WTC11 (cell line): Measurements from ENCODE around the gene ST3GAL6. TPM values are rescaled to one million over a fixed set of nuclear protein-coding genes. Genes with fewer than 3 reads are reported as not detected.

ENCODE experiments used
- ATAC-seq: fragments of 200-7000 bp; cut with Tn5 transposase; 2 replicates; pipeline ENCODE4 v1.10.0; 2021; ENCODE audit warnings: mild to moderate bottlenecking, moderate library complexity
- CTCF ChIA-PET: fragments of 300-600 bp; sonication (Branson Sonifier 250); formaldehyde crosslinking; loops from one replicate; lab custom pipeline; 2021; ENCODE audit warnings: antibody characterized with exemption; lab: Charles Lee
- POLR2A ChIA-PET: fragments of 350-600 bp; sonication (Branson Sonifier 250); formaldehyde crosslinking; loops from one replicate; lab custom pipeline; 2021; ENCODE audit warnings: antibody characterized with exemption; lab: Charles Lee
- DNase-seq: peaks from one replicate; pipeline ENCODE4 v3.0.0; 2021; ENCODE audit warnings: low spot score
- H3K27ac Mint-ChIP-seq: 2 replicates; pipeline ENCODE4 v1.8.0; 2021; ENCODE audit warnings: mixed read lengths
- H3K27me3 Mint-ChIP-seq: 2 replicates; pipeline ENCODE4 v1.8.0; 2021; ENCODE audit warnings: low read depth, mild to moderate bottlenecking, moderate library complexity, mixed read lengths
- H3K36me3 Mint-ChIP-seq: 2 replicates; pipeline ENCODE4 v1.8.0; 2021; ENCODE audit warnings: mixed read lengths
- H3K4me1 Mint-ChIP-seq: 2 replicates; pipeline ENCODE4 v1.8.0; 2022; ENCODE audit warnings: mixed read lengths
- H3K4me3 Mint-ChIP-seq: 2 replicates; pipeline ENCODE4 v1.8.0; 2021; ENCODE audit warnings: mild to moderate bottlenecking, moderate library complexity, mixed read lengths
- H3K9me3 Mint-ChIP-seq: 2 replicates; pipeline ENCODE4 v1.8.0; 2021; ENCODE audit warnings: mixed read lengths
- CREB1 ChIP-seq: sonication (generic); formaldehyde crosslinking; IDR thresholded peaks from 2 replicates; pipeline ENCODE4 v1.8.0; 2023; ENCODE audit warnings: mild to moderate bottlenecking, missing genetic modification reagents
- CREM ChIP-seq: sonication (generic); formaldehyde crosslinking; IDR thresholded peaks from 2 replicates; pipeline ENCODE4 v1.8.1; 2022; ENCODE audit warnings: mild to moderate bottlenecking, missing genetic modification reagents, moderate library complexity
- ELF4 ChIP-seq: sonication (generic); formaldehyde crosslinking; IDR thresholded peaks from 2 replicates; pipeline ENCODE4 v1.8.1; 2022; ENCODE audit warnings: low read depth, mild to moderate bottlenecking, moderate library complexity, missing genetic modification reagents
- EMX1 ChIP-seq: fragments of 250-450 bp; sonication (Bioruptor Pico); IDR thresholded peaks from 2 replicates; pipeline ENCODE4 v1.8.0; 2021; ENCODE audit warnings: mild to moderate bottlenecking
- FOXK1 ChIP-seq: sonication (generic); formaldehyde crosslinking; IDR thresholded peaks from 2 replicates; pipeline ENCODE4 v1.8.0; 2022; ENCODE audit warnings: mild to moderate bottlenecking, moderate library complexity, missing genetic modification reagents
- FOXP4 ChIP-seq: sonication (generic); formaldehyde crosslinking; IDR thresholded peaks from 2 replicates; pipeline ENCODE4 v1.8.0; 2022; ENCODE audit warnings: mild to moderate bottlenecking, missing genetic modification reagents
- GABPB1 ChIP-seq: sonication (generic); formaldehyde crosslinking; IDR thresholded peaks from 2 replicates; pipeline ENCODE4 v1.8.1; 2023; ENCODE audit warnings: mild to moderate bottlenecking, missing genetic modification reagents
- GRHL2 ChIP-seq: fragments of 250-450 bp; sonication (Bioruptor Pico); IDR thresholded peaks from 2 replicates; pipeline ENCODE4 v1.8.0; 2022; ENCODE audit warnings: mild to moderate bottlenecking, moderate library complexity; ENCODE audit not compliant: insufficient replicate concordance, severe bottlenecking
- IRF1 ChIP-seq: sonication (generic); formaldehyde crosslinking; IDR thresholded peaks from 2 replicates; pipeline ENCODE4 v1.8.0; 2023; ENCODE audit warnings: missing genetic modification reagents
- PRRX2 ChIP-seq: fragments of 250-450 bp; sonication (Bioruptor Pico); IDR thresholded peaks from 2 replicates; pipeline ENCODE4 v1.8.0; 2021; ENCODE audit warnings: mild to moderate bottlenecking
- SOX15 ChIP-seq: fragments of 250-450 bp; sonication (Bioruptor Pico); IDR thresholded peaks from 2 replicates; pipeline ENCODE4 v1.9.0; 2021; ENCODE audit warnings: mild to moderate bottlenecking
- ZBTB21 ChIP-seq: sonication (generic); formaldehyde crosslinking; IDR thresholded peaks from 2 replicates; pipeline ENCODE4 v1.8.1; 2023; ENCODE audit warnings: mild to moderate bottlenecking, missing genetic modification reagents, borderline replicate concordance
- ZNF219 ChIP-seq: sonication (generic); formaldehyde crosslinking; IDR thresholded peaks from 2 replicates; pipeline ENCODE4 v1.8.0; 2023; ENCODE audit warnings: missing genetic modification reagents, mild to moderate bottlenecking, borderline replicate concordance
- ZNF232 ChIP-seq: sonication (generic); formaldehyde crosslinking; IDR thresholded peaks from 2 replicates; pipeline ENCODE4 v1.8.0; 2022; ENCODE audit warnings: mild to moderate bottlenecking, missing genetic modification reagents
- ZNF263 ChIP-seq: sonication (generic); formaldehyde crosslinking; IDR thresholded peaks from 2 replicates; pipeline ENCODE4 v1.8.1; 2022; ENCODE audit warnings: low read depth, mild to moderate bottlenecking, moderate library complexity, missing genetic modification reagents
- ZNF416 ChIP-seq: fragments of 250-450 bp; sonication (Bioruptor Pico); IDR thresholded peaks from 2 replicates; pipeline ENCODE4 v1.9.0; 2021; ENCODE audit warnings: mild to moderate bottlenecking, inconsistent platforms
- ZNF423 ChIP-seq: fragments of 250-450 bp; sonication (Bioruptor Pico); IDR thresholded peaks from 2 replicates; pipeline ENCODE4 v2.1.2; 2022; ENCODE audit warnings: mild to moderate bottlenecking, moderate library complexity
- total RNA-seq: library from RNA; stranded (reverse); gene quantifications from 3 replicates; pipeline ENCODE4 v1.2.3, GENCODE V29; 2021
- TF ChIP-seq, protein P1 (sequence below): sonication (generic); formaldehyde crosslinking; IDR thresholded peaks from 2 replicates; pipeline ENCODE4 v1.8.1; 2022; ENCODE audit warnings: mild to moderate bottlenecking, missing genetic modification reagents, moderate library complexity, borderline replicate concordance
- TF ChIP-seq, protein P2 (sequence below): fragments of 250-450 bp; sonication (Bioruptor Pico); IDR thresholded peaks from 2 replicates; pipeline ENCODE4 v1.9.0; 2021; ENCODE audit warnings: moderate library complexity, mild to moderate bottlenecking, inconsistent platforms, borderline replicate concordance
- TF ChIP-seq, protein P3 (sequence below): sonication (generic); formaldehyde crosslinking; IDR thresholded peaks from 2 replicates; pipeline ENCODE4 v1.8.1; 2022; ENCODE audit warnings: mild to moderate bottlenecking, moderate library complexity, missing genetic modification reagents
- TF ChIP-seq, protein P4 (sequence below): sonication (generic); formaldehyde crosslinking; IDR thresholded peaks from 2 replicates; pipeline ENCODE4 v1.8.1; 2022; ENCODE audit warnings: low read depth, missing genetic modification reagents, borderline replicate concordance

Gene ST3GAL6
- total RNA-seq, 1 experiment from 2014 or later = 8.1 TPM

DNA sequence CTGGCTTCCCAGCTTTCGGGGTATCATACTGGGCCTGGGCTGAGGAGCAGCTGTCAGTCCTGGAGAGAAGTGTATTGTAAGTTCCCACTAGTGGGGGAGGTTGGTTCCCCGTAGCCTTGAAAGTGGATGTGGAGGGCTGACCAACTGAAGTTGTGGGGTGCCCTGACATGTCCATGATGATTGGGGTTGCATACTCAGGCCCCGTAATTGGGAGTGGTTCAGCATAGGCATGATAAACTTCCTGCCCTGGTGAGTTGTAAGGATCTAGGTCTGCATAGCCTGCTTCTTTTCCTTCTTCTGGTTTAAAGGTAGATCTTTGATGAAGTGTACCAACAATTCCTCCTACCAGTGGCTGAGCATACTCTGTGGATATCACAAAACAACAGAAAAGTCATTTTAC is 36.3 kb downstream of the ST3GAL6 start:
- Mint-ChIP-seq H3K27me3 (no peaks in the 10 kb centered on the region), H3K4me1 (no peaks in the 10 kb centered on the region), H3K27ac (no peak overlapping the region), H3K9me3 (peaks cover 7% of the 10 kb centered on the region; the same call in 1 of the 2 replicates), H3K36me3 (peaks cover 43% of the 10 kb centered on the region), H3K4me3 (no peak overlapping the region)
- CTCF ChIA-PET = no interaction called here
- ATAC-seq (no peak), DNase-seq (no peak)
- TF ChIP-seq PRRX2 (CRISPR knock-in tag) = no peak
- POLR2A ChIA-PET = no interaction called here

GRCh38 chr3:98800401-98800800 is 37.3 kb downstream of the ST3GAL6 start:
- POLR2A ChIA-PET = no interaction called here

DNA sequence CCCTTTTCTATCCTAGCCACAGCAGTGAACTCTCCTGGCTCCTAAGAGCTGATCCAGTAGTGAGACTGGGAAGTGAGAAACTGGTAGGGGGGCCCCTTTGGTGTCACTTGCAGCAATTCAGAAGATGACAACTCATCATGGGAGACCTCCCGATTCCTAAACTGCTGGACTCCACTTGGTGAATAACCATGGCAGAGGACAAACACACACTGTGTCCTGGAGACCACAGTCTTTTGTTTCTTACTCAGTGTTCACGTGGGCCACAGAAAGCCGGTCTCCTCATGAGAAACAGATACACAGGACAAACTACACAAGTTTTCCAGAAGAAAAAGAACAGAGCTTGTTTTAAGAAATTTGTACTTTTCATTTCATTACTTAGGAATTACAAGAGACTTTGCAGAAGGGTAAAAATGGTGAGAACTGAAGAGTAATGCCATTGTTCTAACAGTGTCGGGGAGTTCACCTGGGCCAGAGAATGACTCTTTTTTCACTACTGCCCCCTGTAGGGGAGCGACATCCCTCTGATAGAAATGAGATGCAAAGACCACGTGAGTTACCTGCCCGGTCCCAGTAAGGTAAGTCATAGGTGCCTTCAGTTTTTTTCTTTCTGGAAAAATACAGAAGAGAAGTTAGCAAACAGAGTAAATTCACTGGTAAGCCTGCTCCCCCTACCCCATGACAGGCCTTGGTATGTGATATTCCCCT is 38.1 kb downstream of the ST3GAL6 start:
- Mint-ChIP-seq H3K4me1 (no peaks in the 10 kb centered on the region), H3K27me3 (no peaks in the 10 kb centered on the region), H3K36me3 (peaks cover 57% of the 10 kb centered on the region), H3K4me3 (no peak overlapping the region), H3K27ac (no peak overlapping the region), H3K9me3 (peaks cover 9% of the 10 kb centered on the region; the same call in 1 of the 2 replicates)
- DNase-seq = peak; percentile 27
- TF ChIP-seq, protein P1, sequence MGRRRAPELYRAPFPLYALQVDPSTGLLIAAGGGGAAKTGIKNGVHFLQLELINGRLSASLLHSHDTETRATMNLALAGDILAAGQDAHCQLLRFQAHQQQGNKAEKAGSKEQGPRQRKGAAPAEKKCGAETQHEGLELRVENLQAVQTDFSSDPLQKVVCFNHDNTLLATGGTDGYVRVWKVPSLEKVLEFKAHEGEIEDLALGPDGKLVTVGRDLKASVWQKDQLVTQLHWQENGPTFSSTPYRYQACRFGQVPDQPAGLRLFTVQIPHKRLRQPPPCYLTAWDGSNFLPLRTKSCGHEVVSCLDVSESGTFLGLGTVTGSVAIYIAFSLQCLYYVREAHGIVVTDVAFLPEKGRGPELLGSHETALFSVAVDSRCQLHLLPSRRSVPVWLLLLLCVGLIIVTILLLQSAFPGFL = no peak
- no peak for TF ChIP-seq ELF4 (CRISPR knock-in tag)
- TF ChIP-seq, protein P2, sequence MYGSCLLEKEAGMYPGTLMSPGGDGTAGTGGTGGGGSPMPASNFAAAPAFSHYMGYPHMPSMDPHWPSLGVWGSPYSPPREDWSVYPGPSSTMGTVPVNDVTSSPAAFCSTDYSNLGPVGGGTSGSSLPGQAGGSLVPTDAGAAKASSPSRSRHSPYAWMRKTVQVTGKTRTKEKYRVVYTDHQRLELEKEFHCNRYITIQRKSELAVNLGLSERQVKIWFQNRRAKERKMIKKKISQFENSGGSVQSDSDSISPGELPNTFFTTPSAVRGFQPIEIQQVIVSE (CRISPR knock-in tag) = no peak
- TF ChIP-seq, protein P3, sequence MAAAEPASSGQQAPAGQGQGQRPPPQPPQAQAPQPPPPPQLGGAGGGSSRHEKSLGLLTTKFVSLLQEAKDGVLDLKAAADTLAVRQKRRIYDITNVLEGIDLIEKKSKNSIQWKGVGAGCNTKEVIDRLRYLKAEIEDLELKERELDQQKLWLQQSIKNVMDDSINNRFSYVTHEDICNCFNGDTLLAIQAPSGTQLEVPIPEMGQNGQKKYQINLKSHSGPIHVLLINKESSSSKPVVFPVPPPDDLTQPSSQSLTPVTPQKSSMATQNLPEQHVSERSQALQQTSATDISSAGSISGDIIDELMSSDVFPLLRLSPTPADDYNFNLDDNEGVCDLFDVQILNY (CRISPR knock-in tag) = no peak
- ChIA-PET POLR2A (no interaction called here), CTCF (no interaction called here)
- peak; percentile 93 for ATAC-seq

More at GRCh38 chr3:98800401-98800800, 37.3 kb downstream of the ST3GAL6 start:
- no peak overlapping the region for H3K4me3 Mint-ChIP-seq
- no peaks in the 10 kb centered on the region for H3K27me3 Mint-ChIP-seq
- DNase-seq = no peak
- TF ChIP-seq GABPB1 (no peak), ZNF423 (CRISPR knock-in tag) (no peak), FOXP4 (no peak), ZNF219 (CRISPR knock-in tag) (no peak), ZNF416 (no peak), ZNF263 (CRISPR knock-in tag) (no peak)
- TF ChIP-seq, protein P4, sequence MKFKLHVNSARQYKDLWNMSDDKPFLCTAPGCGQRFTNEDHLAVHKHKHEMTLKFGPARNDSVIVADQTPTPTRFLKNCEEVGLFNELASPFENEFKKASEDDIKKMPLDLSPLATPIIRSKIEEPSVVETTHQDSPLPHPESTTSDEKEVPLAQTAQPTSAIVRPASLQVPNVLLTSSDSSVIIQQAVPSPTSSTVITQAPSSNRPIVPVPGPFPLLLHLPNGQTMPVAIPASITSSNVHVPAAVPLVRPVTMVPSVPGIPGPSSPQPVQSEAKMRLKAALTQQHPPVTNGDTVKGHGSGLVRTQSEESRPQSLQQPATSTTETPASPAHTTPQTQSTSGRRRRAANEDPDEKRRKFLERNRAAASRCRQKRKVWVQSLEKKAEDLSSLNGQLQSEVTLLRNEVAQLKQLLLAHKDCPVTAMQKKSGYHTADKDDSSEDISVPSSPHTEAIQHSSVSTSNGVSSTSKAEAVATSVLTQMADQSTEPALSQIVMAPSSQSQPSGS = no peak
- H3K27ac Mint-ChIP-seq = no peak overlapping the region
- CTCF ChIA-PET = no interaction called here
- ATAC-seq = no peak
- peaks cover 9% of the 10 kb centered on the region; the same call in 1 of the 2 replicates for H3K9me3 Mint-ChIP-seq
- peaks cover 50% of the 10 kb centered on the region for H3K36me3 Mint-ChIP-seq
- H3K4me1 Mint-ChIP-seq = no peaks in the 10 kb centered on the region

GRCh38 chr3:98805571-98805970 is 42.4 kb downstream of the ST3GAL6 start:
- POLR2A ChIA-PET = no interaction called here
- Mint-ChIP-seq H3K27ac (no peak overlapping the region), H3K36me3 (peaks cover 77% of the 10 kb centered on the region), H3K27me3 (no peaks in the 10 kb centered on the region), H3K4me3 (no peak overlapping the region)
- no peak for DNase-seq
- no peak for TF ChIP-seq ZNF232
- no peak for TF ChIP-seq FOXK1
- TF ChIP-seq SOX15 (CRISPR knock-in tag) = no peak
- no peak for TF ChIP-seq CREB1 (CRISPR knock-in tag)
- no peak for TF ChIP-seq ZBTB21 (CRISPR knock-in tag)
- no peak for TF ChIP-seq IRF1 (CRISPR knock-in tag)
- no peak for TF ChIP-seq EMX1 (CRISPR knock-in tag)
- TF ChIP-seq GRHL2 (CRISPR knock-in tag) = no peak
- no peak for TF ChIP-seq CREM (CRISPR knock-in tag)
- TF ChIP-seq, all 79 proteins: peak for 0
- H3K4me1 Mint-ChIP-seq = no peaks in the 10 kb centered on the region
- H3K9me3 Mint-ChIP-seq = peaks cover 9% of the 10 kb centered on the region; the same call in 1 of the 2 replicates
- no peak for ATAC-seq
- CTCF ChIA-PET = interaction anchor here (1.6 to 1.7 kb wide), 2 partner anchors 12 to 204 kb away, joined by 5 to 6 read pairs; no protein-coding TSS in a partner anchor
